HG03135 (cell line): ENCODE results near the gene IQCC.
"Not testable (repeated sequence)": the region's sequence is repeated elsewhere in the genome, so short reads cannot be mapped to it uniquely, and the experiment has no call there.

ENCODE experiments used
- ATAC-seq: cut with Tn5 transposase; IDR thresholded peaks from one replicate; pipeline ENCODE4 v1.9.1; 2021; ENCODE audit warnings: mild to moderate bottlenecking, moderate library complexity; ENCODE audit not compliant: unreplicated experiment

The IQCC gene

GRCh38 chr1:32205401-32206370 is at the start of gene IQCC:
Gene IQCC (plus strand): TSS chr1:32205671. CDS start chr1:32205682, 11 bp downstream.
- ATAC-seq = peak; percentile 59

DNA sequence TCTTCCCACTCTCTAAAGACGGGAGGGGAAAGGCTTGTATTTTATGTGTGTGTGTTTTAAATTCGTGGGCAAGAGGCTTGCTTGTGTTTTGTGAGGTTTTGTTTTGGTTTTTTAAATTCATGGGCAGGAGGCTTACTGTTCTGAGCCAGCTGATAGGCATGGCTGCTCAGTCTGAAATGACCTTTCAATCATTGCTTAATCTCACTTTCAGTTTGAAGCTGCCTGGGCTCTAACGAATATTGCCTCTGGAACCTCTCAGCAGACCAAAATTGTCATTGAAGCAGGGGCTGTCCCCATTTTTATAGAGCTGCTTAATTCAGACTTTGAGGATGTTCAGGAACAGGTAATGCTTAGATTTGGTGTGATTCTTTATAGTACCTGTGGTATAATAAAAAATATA is 46.3 kb upstream of the IQCC start:
- no peak for ATAC-seq

- ATAC-seq = no peak
Observed at GRCh38 chr1:32163405-32163804, 42.1 kb upstream of the IQCC start.

DNA sequence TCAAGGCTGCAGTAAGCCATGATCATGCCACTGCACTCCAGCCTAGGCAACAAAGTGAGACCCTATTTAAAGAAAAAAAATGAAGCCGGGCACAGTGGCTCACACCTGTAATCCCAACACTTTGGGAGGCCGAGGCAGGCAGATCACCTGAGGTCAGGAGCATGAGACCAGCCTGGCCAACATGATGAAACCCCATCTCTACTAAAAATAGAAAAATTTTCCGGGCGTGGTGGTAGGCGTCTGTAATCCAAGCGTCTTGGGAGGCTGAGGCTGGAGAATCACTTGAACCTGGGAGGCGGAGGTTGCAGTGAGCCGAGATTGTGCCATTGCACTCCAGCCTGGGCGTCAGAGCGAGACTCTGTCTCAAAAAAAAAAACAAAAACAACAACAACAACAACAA is 39.8 kb upstream of the IQCC start:
- ATAC-seq = not testable (repeated sequence)

- ATAC-seq = no peak
Observed at GRCh38 chr1:32170991-32171390, 34.5 kb upstream of the IQCC start.

DNA sequence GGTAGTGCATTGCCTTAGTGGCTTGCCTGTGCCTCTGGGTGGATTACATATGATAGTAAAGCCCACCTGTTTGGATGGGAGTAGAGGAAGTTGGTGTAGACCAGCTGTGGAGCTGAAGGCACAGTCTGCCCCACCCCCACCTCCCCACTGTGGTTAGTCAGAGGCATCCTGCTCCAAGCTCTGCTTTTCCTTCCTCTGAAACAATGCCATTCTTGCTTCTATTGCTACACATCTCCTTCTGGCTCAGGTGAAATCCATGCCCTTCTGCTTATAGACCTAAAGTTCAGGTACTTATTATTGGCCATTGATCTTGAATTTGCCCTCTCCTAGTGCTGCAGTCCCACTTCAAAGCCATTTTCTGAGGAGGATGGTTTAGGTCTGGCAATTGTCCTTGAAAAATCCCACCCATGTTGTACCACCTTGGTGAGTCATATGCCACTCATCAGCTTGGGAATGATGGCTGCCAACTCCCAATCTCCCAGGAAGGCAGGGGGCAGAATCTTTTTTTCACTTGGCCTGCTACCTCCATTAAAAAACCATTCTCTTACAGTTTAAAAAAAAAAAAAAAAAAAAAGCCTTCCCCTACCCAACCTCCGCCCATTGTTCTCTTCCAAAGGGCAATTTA is 32.7 kb upstream of the IQCC start:
- ATAC-seq = no peak

DNA sequence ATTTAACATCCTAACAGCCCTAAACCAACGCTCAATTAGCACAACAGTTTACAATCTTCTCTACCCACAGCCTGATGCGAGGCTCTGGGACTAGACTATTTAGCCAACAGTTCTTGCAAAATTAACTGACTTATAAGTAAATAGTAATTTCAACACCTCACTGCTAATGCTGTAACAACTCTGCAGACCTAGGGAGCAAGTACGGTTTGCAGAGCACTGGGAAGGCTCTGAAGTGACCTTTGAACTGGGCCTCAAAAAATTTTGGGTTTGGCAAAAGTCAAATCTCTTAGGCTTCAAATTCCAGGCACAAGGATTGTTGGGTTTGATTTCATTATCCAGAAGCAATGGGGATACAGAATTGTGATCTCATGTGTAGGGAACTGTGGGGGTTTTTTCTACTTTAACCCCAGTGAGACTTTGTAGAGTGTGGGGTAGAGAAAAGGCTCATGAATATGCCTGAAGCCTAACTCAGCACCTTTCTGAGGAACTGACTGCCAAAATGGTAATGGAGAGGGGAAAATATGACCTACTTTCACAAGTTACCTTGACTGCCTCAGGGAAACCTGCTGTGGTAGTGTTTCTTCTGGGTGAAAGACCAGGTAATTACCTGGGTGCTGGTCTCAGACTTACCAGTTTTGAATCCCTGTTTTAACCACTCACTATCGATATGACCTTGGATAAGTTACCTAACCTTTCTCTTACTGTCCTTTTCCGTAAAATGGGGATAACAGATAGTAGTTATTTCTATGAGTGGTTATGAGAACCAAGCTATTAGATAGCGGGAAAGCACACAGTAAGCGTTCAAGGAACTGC is 26.9 kb upstream of the IQCC start:
- ATAC-seq = no peak

- peak; percentile 2 for ATAC-seq
Observed at GRCh38 chr1:32179193-32179442, 26.4 kb upstream of the IQCC start.

GRCh38 chr1:32179443-32180185 is 25.9 kb upstream of the IQCC start, which contains the start of gene TXLNA:
Gene TXLNA (plus strand): TSS chr1:32179675. CDS start chr1:32180346, 671 bp downstream.
- peak; percentile 72 for ATAC-seq

DNA sequence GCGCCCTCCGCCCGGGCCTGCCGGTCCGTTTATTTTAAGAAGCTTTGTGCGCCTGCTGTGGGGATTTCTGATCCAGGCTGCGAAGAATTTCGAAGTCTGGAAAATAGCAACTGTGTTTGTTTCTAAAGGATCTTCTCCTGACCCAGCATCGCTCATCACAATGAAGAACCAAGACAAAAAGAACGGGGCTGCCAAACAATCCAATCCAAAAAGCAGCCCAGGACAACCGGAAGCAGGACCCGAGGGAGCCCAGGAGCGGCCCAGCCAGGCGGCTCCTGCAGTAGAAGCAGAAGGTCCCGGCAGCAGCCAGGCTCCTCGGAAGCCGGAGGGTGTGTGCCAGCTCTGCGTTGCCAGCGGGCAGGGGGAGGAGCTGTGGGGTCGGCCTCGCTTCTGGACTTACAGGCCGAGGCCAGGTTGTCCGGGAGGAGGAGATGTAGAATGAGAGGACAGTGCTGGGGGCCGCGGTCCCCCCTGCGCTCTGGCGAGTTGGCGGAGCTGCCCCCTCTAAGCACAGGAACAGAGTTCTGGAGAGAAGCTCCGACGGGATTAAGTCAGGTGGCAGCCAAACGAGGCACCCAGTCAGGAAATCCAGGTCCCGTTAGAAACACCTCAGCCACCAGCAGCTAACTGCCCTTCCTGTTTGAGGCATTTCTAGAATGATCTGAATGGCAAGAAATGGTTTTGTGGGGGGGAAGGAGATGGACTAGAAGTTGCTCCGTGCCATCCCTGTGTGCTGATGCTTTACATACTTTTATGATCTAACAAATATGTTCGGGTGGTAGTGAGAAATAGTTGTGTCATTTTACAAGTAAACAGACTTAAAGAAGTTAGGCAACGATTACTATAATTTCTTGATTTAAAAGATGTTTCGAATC is 25.0 kb upstream of the IQCC start:
- ATAC-seq = no peak

GRCh38 chr1:32181065-32181464 is 24.4 kb upstream of the IQCC start:
- no peak for ATAC-seq

GRCh38 chr1:32181563-32181962 is 23.9 kb upstream of the IQCC start:
- no peak for ATAC-seq

DNA sequence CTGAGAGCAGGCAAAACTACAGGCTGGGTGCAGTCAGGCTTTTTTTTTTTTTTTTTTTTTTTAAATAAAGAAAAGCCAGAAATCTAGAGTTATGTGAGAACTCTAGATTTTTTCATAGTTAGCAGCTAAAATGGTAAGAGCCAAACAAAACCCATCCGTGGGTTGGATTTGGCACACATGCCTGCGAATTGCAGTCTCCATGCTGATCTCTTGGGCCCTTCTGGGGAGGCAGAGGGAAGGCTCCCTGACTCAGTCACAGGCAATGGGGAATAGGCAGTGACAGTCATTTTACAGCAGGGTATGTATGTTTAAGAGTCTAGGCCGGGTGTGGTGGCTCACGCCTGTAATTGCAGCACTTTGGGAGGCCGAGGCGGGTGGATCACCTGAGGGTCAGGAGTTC is 23.4 kb upstream of the IQCC start:
- no peak for ATAC-seq

- no peak for ATAC-seq
Observed at GRCh38 chr1:32184650-32185049, 20.8 kb upstream of the IQCC start.

- ATAC-seq = no peak
Observed at GRCh38 chr1:32186077-32186476, 19.4 kb upstream of the IQCC start.

DNA sequence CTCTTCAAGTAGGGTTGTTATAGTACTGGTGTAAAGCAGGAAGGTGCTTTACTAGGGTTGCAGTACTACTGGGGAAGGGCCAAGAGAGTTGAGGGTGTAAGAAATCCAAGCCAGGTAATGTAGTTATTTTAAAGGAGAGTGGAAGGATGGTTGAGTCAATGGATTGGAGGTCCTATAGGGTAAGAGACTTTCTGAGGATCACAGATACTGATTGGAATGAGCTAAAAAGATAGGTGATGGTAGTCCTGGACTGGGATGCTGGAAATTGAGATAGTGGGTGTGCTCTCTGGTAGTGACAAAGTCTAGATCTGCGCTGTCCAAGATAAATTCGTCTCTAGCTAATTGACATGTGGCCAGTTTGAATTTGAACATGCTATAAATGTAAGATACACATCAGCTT is 19.0 kb upstream of the IQCC start:
- ATAC-seq = no peak

- no peak for ATAC-seq
Observed at GRCh38 chr1:32187850-32188249, 17.6 kb upstream of the IQCC start.

GRCh38 chr1:32192220-32192948 is 13.1 kb upstream of the IQCC start:
- no peak for ATAC-seq

GRCh38 chr1:32194984-32195383 is 10.5 kb upstream of the IQCC start:
- no peak for ATAC-seq
